ENCODE results near the gene CRIP1. TPM values are rescaled to one million over a fixed set of nuclear protein-coding genes. Genes with fewer than 3 reads are reported as not detected.

The CRIP1 gene
- total RNA-seq, 1 donor from 2014 or later = 59.4 TPM

DNA sequence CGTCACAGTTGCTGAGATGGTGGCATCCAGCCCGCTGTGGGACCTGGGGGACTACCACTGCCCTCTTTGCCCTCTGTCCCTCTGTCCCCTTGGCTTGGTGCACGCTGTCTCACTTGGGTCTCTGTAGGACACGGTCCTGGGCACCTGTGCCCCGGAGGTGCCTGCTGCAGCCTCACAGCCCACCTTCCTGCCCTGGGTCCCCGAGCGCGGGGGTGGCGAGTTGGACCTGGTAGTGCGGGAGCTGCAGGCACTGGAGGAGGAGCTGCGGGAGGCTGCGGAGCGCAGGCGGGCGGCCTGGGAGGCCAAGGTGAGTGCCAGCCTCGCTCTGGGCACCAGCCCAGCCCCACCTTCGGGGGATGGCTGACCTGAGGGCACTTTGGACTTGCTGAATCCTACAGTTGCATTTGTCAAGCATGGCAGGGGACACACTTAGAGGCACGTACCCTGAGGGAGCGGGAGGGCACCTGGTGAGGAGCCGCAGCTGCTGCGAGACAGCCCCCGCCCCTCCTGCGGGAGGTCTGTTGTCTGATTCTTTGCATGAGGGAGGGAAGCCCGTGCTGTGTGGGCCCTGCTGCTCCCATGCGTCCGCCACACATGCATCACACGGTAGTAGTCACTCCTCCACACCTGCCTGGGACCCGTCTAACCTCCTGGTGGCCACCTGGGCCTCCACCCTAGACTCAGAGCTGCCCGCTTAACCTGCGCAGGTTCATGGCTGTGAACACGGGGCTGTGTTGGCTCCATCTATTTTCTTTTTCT, 11.2 kb downstream of the CRIP1 start:
- intact Hi-C loops (cut with micrococcal nuclease) = no loop called here

GRCh38 chr14:105498430-105499255, 12.0 kb downstream of the CRIP1 start:
- intact Hi-C loops (cut with micrococcal nuclease) = no loop called here
- ATAC-seq = no peak
- DNase-seq = peak; percentile 25

More for the DNA sequence above, 11.2 kb downstream of the CRIP1 start:
- DNase-seq (peak; percentile 19), ATAC-seq (no peak)

- ATAC-seq = no peak
- intact Hi-C loops (cut with micrococcal nuclease) = no loop called here
- DNase-seq = no peak
Observed at GRCh38 chr14:105499256-105500035, 12.8 kb downstream of the CRIP1 start.

- DNase-seq (no peak), ATAC-seq (no peak)
- intact Hi-C loops (cut with micrococcal nuclease) = no loop called here
Observed at GRCh38 chr14:105500036-105500725, 13.5 kb downstream of the CRIP1 start.

GRCh38 chr14:105500726-105501101, 14.0 kb downstream of the CRIP1 start:
- intact Hi-C loops (cut with micrococcal nuclease) = no loop called here
- DNase-seq = no peak

DNA sequence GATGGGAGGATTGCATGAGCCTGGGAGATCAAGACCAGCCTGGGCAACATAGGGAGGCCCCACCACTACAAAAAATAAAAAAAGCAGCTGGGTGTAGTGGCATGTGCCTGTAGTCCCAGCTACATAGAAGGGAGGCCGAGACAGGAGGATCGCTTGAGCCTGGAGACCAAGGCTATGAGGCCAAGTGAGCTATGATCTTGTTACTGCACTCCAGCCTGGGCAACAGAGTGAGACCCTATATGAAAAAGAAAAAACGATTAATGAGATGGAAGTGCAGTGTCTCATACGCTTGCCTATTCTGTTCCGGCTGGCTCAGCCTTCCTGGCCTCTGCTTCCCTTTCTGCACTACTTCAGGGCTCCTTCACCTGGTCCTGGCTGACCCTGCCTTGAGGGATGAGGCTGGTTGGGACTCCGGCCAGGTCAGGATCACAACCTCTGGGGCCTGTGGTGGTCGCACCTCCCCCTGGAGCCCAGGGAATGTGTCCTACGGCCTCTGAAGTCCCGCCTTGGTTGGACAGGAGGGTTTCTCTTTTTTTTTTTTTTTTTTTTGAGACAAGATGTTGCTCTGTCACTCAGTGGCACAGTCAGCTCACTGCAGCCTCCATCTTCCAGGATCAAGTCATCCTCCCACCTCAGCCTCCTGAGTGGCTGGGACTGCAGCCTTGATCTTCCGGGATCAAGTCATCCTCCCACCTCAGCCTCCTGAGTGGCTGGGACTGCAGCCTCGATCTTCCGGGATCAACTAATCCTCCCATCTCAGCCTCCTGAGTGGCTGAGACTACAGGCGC, 15.0 kb downstream of the CRIP1 start:
- no peak for ATAC-seq
- DNase-seq = no peak
- intact Hi-C loops (cut with micrococcal nuclease) = no loop called here

More at GRCh38 chr14:105500726-105501101, 14.0 kb downstream of the CRIP1 start:
- no peak for ATAC-seq

- DNase-seq = no peak
- intact Hi-C loops (cut with micrococcal nuclease) = no loop called here
Observed at GRCh38 chr14:105502446-105503295, 16.0 kb downstream of the CRIP1 start.

GRCh38 chr14:105503296-105503640, 16.6 kb downstream of the CRIP1 start:
- intact Hi-C loops (cut with micrococcal nuclease) = no loop called here
- ATAC-seq = no peak
- DNase-seq = no peak

More at GRCh38 chr14:105502446-105503295, 16.0 kb downstream of the CRIP1 start:
- no peak for ATAC-seq

DNA sequence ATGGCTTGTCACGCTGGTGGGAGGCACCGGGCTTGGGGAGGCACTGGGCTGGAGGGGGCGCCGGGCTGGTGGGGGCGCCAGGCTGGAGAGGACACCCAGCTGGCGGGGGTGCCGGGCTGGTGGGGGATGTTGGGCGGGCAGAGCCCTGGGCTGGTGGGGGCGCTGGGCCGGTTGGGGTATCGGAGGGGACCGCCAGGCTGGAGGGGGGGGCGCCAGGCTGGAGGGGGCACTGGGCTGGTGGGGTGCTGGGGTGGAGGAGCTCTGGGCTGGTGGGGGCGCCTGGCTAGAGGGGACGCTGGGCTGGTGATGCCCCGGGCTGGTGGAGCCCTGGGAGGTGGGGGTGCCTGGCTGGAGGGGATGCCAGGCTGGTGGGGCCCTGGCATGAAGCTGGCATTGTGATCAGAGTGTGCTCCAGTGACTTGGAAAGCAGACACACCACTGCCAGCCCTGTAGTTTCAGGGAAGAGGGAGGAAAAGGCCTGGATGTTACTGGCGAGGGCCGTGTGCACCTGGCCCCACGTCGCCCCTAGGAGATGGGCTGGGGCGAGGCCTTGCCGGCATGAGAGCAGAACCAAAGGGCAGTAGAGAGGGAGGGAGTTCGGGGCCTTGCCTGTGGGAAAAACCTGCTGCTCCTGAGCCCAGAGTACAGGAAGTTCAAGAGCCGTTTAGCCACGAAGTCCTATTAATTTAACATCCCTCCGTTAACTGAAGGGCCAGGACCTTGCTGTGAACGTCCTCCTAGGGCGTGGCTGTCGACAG, 17.4 kb downstream of the CRIP1 start:
- intact Hi-C loops (cut with micrococcal nuclease) = no loop called here
- ATAC-seq (no peak), DNase-seq (no peak)

GRCh38 chr14:105505101-105505500, 18.4 kb downstream of the CRIP1 start:
- DNase-seq (peak; percentile 29), ATAC-seq (no peak)
- intact Hi-C loops (cut with micrococcal nuclease) = no loop called here

GRCh38 chr14:105507247-105507646, 20.6 kb downstream of the CRIP1 start:
- no peak for ATAC-seq
- intact Hi-C loops (cut with micrococcal nuclease) = no loop called here
- DNase-seq = no peak

- DNase-seq (no peak), ATAC-seq (no peak)
- intact Hi-C loops (cut with micrococcal nuclease) = no loop called here
Observed at GRCh38 chr14:105508069-105508468, 21.4 kb downstream of the CRIP1 start.

GRCh38 chr14:105508601-105509000, 21.9 kb downstream of the CRIP1 start:
- DNase-seq (no peak), ATAC-seq (no peak)
- intact Hi-C loops (cut with micrococcal nuclease) = no loop called here

- ATAC-seq (no peak), DNase-seq (no peak)
- intact Hi-C loops (cut with micrococcal nuclease) = no loop called here
Observed at GRCh38 chr14:105517096-105517495, 30.4 kb downstream of the CRIP1 start.

- DNase-seq = no peak
- intact Hi-C loops (cut with micrococcal nuclease) = no loop called here
- ATAC-seq = no peak
Observed at GRCh38 chr14:105519946-105520698, 33.4 kb downstream of the CRIP1 start.

DNA sequence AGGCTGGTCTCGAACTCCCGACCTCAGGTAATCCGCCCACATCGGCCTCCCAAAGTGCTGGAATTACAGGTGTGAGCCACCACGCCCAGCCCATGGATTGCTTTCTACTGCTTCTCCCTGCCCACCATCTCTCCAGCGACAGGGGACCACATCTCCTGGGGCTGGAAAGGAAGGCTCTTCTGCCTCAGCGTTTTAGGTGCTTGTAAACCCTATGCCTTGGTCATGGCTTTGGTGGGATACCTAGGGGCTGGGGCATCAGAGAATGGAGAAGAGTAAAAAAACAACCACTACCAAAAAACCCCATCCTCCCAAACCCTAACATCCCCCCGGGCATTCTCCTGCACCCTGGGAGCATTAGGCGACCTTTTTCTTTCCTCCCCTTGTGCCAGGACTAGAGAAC, 38.6 kb downstream of the CRIP1 start:
- intact Hi-C loops (cut with micrococcal nuclease) = no loop called here
- no peak for DNase-seq
- ATAC-seq = no peak
